ENCODE data around the gene EFL1. TPM values are rescaled to one million over a fixed set of nuclear protein-coding genes. Genes with fewer than 3 reads are reported as not detected.
A peak's percentile ranks its signal among the peaks of the same experiment; 100 is the strongest.
"Not testable (repeated sequence)": the region's sequence is repeated elsewhere in the genome, so short reads cannot be mapped to it uniquely, and the experiment has no call there.

EFL1 gene
- total RNA-seq, 1 experiment from 2014 or later, result 27.5 TPM

- Mint-ChIP-seq H3K9me3 (no peaks in the 10 kb centered on the region), H3K4me1 (no peaks in the 10 kb centered on the region), H3K4me3 (no peak overlapping the region), H3K27ac (no peak overlapping the region), H3K27me3 (ENCODE audit: low read depth) (no peaks in the 10 kb centered on the region), H3K36me3 (peaks cover 13% of the 10 kb centered on the region)
- POLR2A ChIA-PET, result no interaction called here
- CTCF ChIA-PET, result no interaction called here
- no peak for DNase-seq (ENCODE audit: low spot score)
- ATAC-seq, result no peak
- TF ChIP-seq NR3C1 (CRISPR knock-in tag; conservative IDR thresholded peaks at IDR 0.05; ENCODE audit: low read depth) (no peak), ATF1 (CRISPR knock-in tag; IDR thresholded peaks at IDR 0.05) (no peak), ZNF121 (CRISPR knock-in tag; IDR thresholded peaks at IDR 0.05) (no peak), TEAD4 (CRISPR knock-in tag; IDR thresholded peaks at IDR 0.05) (no peak), ZBTB43 (CRISPR knock-in tag; IDR thresholded peaks at IDR 0.05) (no peak), ATF3 (CRISPR knock-in tag; conservative IDR thresholded peaks at IDR 0.05) (no peak), FOXJ3 (CRISPR knock-in tag; IDR thresholded peaks at IDR 0.05; ENCODE audit: borderline replicate concordance) (no peak), JAZF1 (CRISPR knock-in tag; IDR thresholded peaks at IDR 0.05) (no peak), ETV6 (CRISPR knock-in tag; IDR thresholded peaks at IDR 0.05) (no peak)
- TF ChIP-seq, protein P1, sequence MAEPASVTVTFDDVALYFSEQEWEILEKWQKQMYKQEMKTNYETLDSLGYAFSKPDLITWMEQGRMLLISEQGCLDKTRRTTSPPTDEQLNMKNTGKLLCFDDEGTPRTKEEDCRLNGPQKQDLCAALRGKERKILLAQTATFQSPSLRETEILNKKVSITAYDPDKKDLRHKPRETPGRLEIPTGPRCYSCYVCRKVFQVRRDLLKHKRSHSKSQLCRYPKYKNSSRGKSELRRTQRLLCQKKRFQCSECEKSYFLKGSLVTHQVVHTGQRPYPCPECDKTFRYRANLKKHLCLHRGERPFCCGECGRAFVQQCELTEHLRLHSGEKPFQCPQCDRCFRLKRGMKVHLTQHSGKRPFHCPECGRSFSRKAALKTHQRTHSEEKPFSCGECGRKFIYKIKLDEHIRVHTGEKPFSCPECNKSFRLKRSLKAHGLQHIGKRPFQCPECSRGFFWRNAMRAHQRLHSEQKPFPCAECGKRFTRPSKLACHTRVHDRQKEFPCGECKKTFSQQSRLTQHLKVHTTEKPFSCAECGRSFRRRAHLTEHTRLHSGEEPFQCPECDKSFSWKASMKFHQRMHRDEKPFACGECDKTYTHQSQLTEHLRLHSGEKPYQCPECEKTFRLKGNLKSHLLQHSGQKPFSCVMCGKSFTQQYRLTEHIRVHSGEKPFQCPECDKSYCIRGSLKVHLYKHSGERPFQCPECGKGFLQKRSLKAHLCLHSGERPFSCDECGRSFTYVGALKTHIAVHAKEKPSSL (CRISPR knock-in tag; conservative IDR thresholded peaks at IDR 0.05), result no peak
- TF ChIP-seq, protein P2, sequence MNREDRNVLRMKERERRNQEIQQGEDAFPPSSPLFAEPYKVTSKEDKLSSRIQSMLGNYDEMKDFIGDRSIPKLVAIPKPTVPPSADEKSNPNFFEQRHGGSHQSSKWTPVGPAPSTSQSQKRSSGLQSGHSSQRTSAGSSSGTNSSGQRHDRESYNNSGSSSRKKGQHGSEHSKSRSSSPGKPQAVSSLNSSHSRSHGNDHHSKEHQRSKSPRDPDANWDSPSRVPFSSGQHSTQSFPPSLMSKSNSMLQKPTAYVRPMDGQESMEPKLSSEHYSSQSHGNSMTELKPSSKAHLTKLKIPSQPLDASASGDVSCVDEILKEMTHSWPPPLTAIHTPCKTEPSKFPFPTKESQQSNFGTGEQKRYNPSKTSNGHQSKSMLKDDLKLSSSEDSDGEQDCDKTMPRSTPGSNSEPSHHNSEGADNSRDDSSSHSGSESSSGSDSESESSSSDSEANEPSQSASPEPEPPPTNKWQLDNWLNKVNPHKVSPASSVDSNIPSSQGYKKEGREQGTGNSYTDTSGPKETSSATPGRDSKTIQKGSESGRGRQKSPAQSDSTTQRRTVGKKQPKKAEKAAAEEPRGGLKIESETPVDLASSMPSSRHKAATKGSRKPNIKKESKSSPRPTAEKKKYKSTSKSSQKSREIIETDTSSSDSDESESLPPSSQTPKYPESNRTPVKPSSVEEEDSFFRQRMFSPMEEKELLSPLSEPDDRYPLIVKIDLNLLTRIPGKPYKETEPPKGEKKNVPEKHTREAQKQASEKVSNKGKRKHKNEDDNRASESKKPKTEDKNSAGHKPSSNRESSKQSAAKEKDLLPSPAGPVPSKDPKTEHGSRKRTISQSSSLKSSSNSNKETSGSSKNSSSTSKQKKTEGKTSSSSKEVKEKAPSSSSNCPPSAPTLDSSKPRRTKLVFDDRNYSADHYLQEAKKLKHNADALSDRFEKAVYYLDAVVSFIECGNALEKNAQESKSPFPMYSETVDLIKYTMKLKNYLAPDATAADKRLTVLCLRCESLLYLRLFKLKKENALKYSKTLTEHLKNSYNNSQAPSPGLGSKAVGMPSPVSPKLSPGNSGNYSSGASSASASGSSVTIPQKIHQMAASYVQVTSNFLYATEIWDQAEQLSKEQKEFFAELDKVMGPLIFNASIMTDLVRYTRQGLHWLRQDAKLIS (CRISPR knock-in tag; IDR thresholded peaks at IDR 0.05; ENCODE audit: borderline replicate concordance), result no peak
- TF ChIP-seq, protein P3, sequence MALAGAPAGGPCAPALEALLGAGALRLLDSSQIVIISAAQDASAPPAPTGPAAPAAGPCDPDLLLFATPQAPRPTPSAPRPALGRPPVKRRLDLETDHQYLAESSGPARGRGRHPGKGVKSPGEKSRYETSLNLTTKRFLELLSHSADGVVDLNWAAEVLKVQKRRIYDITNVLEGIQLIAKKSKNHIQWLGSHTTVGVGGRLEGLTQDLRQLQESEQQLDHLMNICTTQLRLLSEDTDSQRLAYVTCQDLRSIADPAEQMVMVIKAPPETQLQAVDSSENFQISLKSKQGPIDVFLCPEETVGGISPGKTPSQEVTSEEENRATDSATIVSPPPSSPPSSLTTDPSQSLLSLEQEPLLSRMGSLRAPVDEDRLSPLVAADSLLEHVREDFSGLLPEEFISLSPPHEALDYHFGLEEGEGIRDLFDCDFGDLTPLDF (CRISPR knock-in tag; IDR thresholded peaks at IDR 0.05), result no peak
- TF ChIP-seq, protein P4, sequence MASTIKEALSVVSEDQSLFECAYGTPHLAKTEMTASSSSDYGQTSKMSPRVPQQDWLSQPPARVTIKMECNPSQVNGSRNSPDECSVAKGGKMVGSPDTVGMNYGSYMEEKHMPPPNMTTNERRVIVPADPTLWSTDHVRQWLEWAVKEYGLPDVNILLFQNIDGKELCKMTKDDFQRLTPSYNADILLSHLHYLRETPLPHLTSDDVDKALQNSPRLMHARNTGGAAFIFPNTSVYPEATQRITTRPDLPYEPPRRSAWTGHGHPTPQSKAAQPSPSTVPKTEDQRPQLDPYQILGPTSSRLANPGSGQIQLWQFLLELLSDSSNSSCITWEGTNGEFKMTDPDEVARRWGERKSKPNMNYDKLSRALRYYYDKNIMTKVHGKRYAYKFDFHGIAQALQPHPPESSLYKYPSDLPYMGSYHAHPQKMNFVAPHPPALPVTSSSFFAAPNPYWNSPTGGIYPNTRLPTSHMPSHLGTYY (CRISPR knock-in tag; IDR thresholded peaks at IDR 0.05), result no peak
- TF ChIP-seq, protein P5, sequence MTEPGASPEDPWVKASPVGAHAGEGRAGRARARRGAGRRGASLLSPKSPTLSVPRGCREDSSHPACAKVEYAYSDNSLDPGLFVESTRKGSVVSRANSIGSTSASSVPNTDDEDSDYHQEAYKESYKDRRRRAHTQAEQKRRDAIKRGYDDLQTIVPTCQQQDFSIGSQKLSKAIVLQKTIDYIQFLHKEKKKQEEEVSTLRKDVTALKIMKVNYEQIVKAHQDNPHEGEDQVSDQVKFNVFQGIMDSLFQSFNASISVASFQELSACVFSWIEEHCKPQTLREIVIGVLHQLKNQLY (CRISPR knock-in tag; IDR thresholded peaks at IDR 0.05), result no peak
- TF ChIP-seq, protein P6, sequence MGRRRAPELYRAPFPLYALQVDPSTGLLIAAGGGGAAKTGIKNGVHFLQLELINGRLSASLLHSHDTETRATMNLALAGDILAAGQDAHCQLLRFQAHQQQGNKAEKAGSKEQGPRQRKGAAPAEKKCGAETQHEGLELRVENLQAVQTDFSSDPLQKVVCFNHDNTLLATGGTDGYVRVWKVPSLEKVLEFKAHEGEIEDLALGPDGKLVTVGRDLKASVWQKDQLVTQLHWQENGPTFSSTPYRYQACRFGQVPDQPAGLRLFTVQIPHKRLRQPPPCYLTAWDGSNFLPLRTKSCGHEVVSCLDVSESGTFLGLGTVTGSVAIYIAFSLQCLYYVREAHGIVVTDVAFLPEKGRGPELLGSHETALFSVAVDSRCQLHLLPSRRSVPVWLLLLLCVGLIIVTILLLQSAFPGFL (CRISPR knock-in tag; IDR thresholded peaks at IDR 0.05; ENCODE audit: borderline replicate concordance), result no peak
- TF ChIP-seq, protein P7, sequence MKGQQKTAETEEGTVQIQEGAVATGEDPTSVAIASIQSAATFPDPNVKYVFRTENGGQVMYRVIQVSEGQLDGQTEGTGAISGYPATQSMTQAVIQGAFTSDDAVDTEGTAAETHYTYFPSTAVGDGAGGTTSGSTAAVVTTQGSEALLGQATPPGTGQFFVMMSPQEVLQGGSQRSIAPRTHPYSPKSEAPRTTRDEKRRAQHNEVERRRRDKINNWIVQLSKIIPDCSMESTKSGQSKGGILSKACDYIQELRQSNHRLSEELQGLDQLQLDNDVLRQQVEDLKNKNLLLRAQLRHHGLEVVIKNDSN (CRISPR knock-in tag; IDR thresholded peaks at IDR 0.05), result no peak
- TF ChIP-seq, protein P8, sequence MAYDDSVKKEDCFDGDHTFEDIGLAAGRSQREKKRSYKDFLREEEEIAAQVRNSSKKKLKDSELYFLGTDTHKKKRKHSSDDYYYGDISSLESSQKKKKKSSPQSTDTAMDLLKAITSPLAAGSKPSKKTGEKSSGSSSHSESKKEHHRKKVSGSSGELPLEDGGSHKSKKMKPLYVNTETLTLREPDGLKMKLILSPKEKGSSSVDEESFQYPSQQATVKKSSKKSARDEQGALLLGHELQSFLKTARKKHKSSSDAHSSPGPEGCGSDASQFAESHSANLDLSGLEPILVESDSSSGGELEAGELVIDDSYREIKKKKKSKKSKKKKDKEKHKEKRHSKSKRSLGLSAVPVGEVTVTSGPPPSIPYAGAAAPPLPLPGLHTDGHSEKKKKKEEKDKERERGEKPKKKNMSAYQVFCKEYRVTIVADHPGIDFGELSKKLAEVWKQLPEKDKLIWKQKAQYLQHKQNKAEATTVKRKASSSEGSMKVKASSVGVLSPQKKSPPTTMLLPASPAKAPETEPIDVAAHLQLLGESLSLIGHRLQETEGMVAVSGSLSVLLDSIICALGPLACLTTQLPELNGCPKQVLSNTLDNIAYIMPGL (CRISPR knock-in tag; IDR thresholded peaks at IDR 0.05), result no peak
These were observed 33.8 kb downstream of the EFL1 start for GRCh38 chr15:82228750-82229149.

GRCh38 chr15:82221535-82221934 lies 41.0 kb downstream of the EFL1 start:
- H3K27ac Mint-ChIP-seq; H3K4me3 Mint-ChIP-seq; H3K9me3 Mint-ChIP-seq; POLR2A ChIA-PET; H3K4me1 Mint-ChIP-seq; H3K27me3 Mint-ChIP-seq (ENCODE audit: low read depth): not testable (repeated sequence)
- peaks cover 13% of the 10 kb centered on the region for H3K36me3 Mint-ChIP-seq
- peak; percentile 69 for ATAC-seq
- CTCF ChIA-PET, result interaction anchor here (0.6 to 1.0 kb wide), 5 partner anchors 26 to 340 kb away, joined by 3 to 6 read pairs (median 3); partner anchors contain the start of genes EFL1 and SAXO2
- DNase-seq (ENCODE audit: low spot score), result peak; percentile 29

GRCh38 chr15:82216092-82216491 lies 46.4 kb downstream of the EFL1 start:
- POLR2A ChIA-PET; H3K4me1 Mint-ChIP-seq; CTCF ChIA-PET; H3K4me3 Mint-ChIP-seq; DNase-seq (ENCODE audit: low spot score); H3K27me3 Mint-ChIP-seq (ENCODE audit: low read depth); H3K27ac Mint-ChIP-seq; ATAC-seq; H3K9me3 Mint-ChIP-seq: not testable (repeated sequence)
- peaks cover 11% of the 10 kb centered on the region for H3K36me3 Mint-ChIP-seq

Data from WTC11 (cell line).